Activated CD4-positive, alpha-beta T cell treated with anti-CD3 and anti-CD28 coated beads, Interleukin-2, amount 50 U/mL, for 4 hours (primary cell): ENCODE results near the gene ABR.
"Not testable (repeated sequence)": the region's sequence is repeated elsewhere in the genome, so short reads cannot be mapped to it uniquely, and the experiment has no call there.

Experiments used
- DNase-seq, 2 experiments: peaks; one replicate each; pipeline ENCODE4 v3.0.0-alpha.2; 2020

The ABR gene

GRCh38 chr17:979212-979538, 200.6 kb downstream of the ABR start:
- peak in 1 of 2 experiments; percentile 4 for DNase-seq

GRCh38 chr17:978103-979093, 201.4 kb downstream of the ABR start:
- DNase-seq, result no peak

- no peak for DNase-seq
Measured at GRCh38 chr17:977166-977565, 202.6 kb downstream of the ABR start.

GRCh38 chr17:976312-976711, 203.5 kb downstream of the ABR start:
- no peak for DNase-seq

- DNase-seq, result no peak
Measured at GRCh38 chr17:975371-975915, 204.3 kb downstream of the ABR start.

GRCh38 chr17:974778-975177, 205.0 kb downstream of the ABR start:
- DNase-seq, result not testable (repeated sequence)

- DNase-seq, result no peak
Measured at GRCh38 chr17:973053-973452, 206.7 kb downstream of the ABR start.

GRCh38 chr17:971861-972260, 207.9 kb downstream of the ABR start:
- not testable (repeated sequence) for DNase-seq

GRCh38 chr17:970364-970763, 209.4 kb downstream of the ABR start:
- no peak for DNase-seq

- no peak for DNase-seq
Measured at GRCh38 chr17:969811-970355, 209.9 kb downstream of the ABR start.

- no peak for DNase-seq
Measured at GRCh38 chr17:968812-969730, 210.7 kb downstream of the ABR start.

GRCh38 chr17:967122-967521, 212.7 kb downstream of the ABR start:
- DNase-seq, result no peak

GRCh38 chr17:965311-965989, 214.3 kb downstream of the ABR start:
- DNase-seq, result no peak

- no peak for DNase-seq
Measured at GRCh38 chr17:964876-965275, 214.9 kb downstream of the ABR start.

GRCh38 chr17:962670-963069, 217.1 kb downstream of the ABR start:
- no peak for DNase-seq

- DNase-seq, result no peak
Measured at GRCh38 chr17:962166-962565, 217.6 kb downstream of the ABR start.

GRCh38 chr17:958712-959451, 220.9 kb downstream of the ABR start:
- DNase-seq, result no peak

- DNase-seq, result no peak
Measured at GRCh38 chr17:957856-958421, 221.8 kb downstream of the ABR start.

- DNase-seq, result no peak
Measured at GRCh38 chr17:956905-957304, 222.9 kb downstream of the ABR start.

- no peak for DNase-seq
Measured at GRCh38 chr17:954431-955164, 225.2 kb downstream of the ABR start.

- no peak for DNase-seq
Measured at GRCh38 chr17:953767-954166, 226.0 kb downstream of the ABR start.
